GM19468 (cell line): Measurements from ENCODE around the gene TNFRSF25.

Experiments used
- ATAC-seq: cut with Tn5 transposase; IDR thresholded peaks from one replicate; pipeline ENCODE4 v1.9.1; 2021; ENCODE audit warnings: mild to moderate bottlenecking, moderate library complexity, moderate number of reproducible peaks; ENCODE audit not compliant: unreplicated experiment; ENCODE audit errors: extremely low read depth

The TNFRSF25 gene

GRCh38 chr1:6490181-6491080, 24.5 kb upstream of the TNFRSF25 start:
- ATAC-seq: no peak

GRCh38 chr1:6489799-6490180, 23.8 kb upstream of the TNFRSF25 start:
- peak; percentile 40 for ATAC-seq

GRCh38 chr1:6489383-6489765, 23.4 kb upstream of the TNFRSF25 start:
- ATAC-seq: no peak

GRCh38 chr1:6488602-6489382, 22.8 kb upstream of the TNFRSF25 start:
- ATAC-seq: no peak

GRCh38 chr1:6487804-6488484, 22.0 kb upstream of the TNFRSF25 start:
- ATAC-seq: no peak

- ATAC-seq: no peak
Measured at GRCh38 chr1:6486433-6487011, 20.5 kb upstream of the TNFRSF25 start.

GRCh38 chr1:6485168-6486101, 19.5 kb upstream of the TNFRSF25 start:
- ATAC-seq: no peak

- no peak for ATAC-seq
Measured at GRCh38 chr1:6484826-6485167, 18.8 kb upstream of the TNFRSF25 start.

GRCh38 chr1:6483761-6484117, 17.8 kb upstream of the TNFRSF25 start:
- no peak for ATAC-seq

- ATAC-seq: no peak
Measured at GRCh38 chr1:6483017-6483760, 17.2 kb upstream of the TNFRSF25 start.

GRCh38 chr1:6481820-6482219, 15.8 kb upstream of the TNFRSF25 start:
- ATAC-seq: no peak

- no peak for ATAC-seq
Measured at GRCh38 chr1:6477039-6477820, 11.3 kb upstream of the TNFRSF25 start.

- ATAC-seq: no peak
Measured at GRCh38 chr1:6476483-6476882, 10.5 kb upstream of the TNFRSF25 start.

- no peak for ATAC-seq
Measured at GRCh38 chr1:6475381-6476133, 9.6 kb upstream of the TNFRSF25 start.

GRCh38 chr1:6474815-6475282, 8.9 kb upstream of the TNFRSF25 start:
- ATAC-seq: no peak

- no peak for ATAC-seq
Measured at GRCh38 chr1:6473974-6474814, 8.2 kb upstream of the TNFRSF25 start.
